ENCODE measurements around the gene MDK.

DNA sequence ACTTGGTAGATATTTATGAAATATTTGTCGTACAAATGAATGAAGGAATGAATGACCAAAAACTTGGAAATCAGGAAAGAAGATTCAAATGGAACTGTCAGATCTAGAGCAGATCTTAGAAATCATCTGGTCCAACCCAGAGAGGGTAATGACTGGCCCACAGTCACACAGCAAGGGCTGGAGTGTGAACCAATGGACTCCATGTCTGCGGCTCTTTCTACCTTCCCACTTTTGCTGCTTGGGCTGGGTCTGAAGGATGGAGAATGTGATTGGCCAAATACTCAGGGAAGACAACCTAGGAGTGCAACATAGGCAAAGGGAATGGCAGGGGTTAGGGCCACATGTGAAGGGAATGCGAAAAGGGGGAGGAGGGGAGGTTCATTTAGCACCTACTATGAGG is 40.0 kb upstream of the MDK start:
- TF ChIP-seq, protein P1, sequence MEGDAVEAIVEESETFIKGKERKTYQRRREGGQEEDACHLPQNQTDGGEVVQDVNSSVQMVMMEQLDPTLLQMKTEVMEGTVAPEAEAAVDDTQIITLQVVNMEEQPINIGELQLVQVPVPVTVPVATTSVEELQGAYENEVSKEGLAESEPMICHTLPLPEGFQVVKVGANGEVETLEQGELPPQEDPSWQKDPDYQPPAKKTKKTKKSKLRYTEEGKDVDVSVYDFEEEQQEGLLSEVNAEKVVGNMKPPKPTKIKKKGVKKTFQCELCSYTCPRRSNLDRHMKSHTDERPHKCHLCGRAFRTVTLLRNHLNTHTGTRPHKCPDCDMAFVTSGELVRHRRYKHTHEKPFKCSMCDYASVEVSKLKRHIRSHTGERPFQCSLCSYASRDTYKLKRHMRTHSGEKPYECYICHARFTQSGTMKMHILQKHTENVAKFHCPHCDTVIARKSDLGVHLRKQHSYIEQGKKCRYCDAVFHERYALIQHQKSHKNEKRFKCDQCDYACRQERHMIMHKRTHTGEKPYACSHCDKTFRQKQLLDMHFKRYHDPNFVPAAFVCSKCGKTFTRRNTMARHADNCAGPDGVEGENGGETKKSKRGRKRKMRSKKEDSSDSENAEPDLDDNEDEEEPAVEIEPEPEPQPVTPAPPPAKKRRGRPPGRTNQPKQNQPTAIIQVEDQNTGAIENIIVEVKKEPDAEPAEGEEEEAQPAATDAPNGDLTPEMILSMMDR (IDR thresholded peaks at IDR 0.05) = no peak
- no peak for TF ChIP-seq POLR2A (IDR thresholded peaks at IDR 0.05)

Measured in body of pancreas (tissue), 4 donors.